HG03025 (cell line): ENCODE results near the gene KIAA0040.

Source experiments
- ATAC-seq: cut with Tn5 transposase; IDR thresholded peaks from one replicate; pipeline ENCODE4 v1.9.1; 2021; ENCODE audit warnings: mild to moderate bottlenecking, moderate library complexity; ENCODE audit not compliant: unreplicated experiment, low FRiP score

KIAA0040 gene

GRCh38 chr1:175145899-175146528, 46.6 kb downstream of the KIAA0040 start:
- no peak for ATAC-seq

- ATAC-seq: no peak
Measured at GRCh38 chr1:175138579-175138978, 54.0 kb downstream of the KIAA0040 start.

GRCh38 chr1:175137369-175137768, 55.2 kb downstream of the KIAA0040 start:
- ATAC-seq: no peak

GRCh38 chr1:175136246-175136645, 56.3 kb downstream of the KIAA0040 start:
- no peak for ATAC-seq

GRCh38 chr1:175134500-175134899, 58.1 kb downstream of the KIAA0040 start:
- no peak for ATAC-seq

GRCh38 chr1:175133673-175134435, 58.7 kb downstream of the KIAA0040 start:
- ATAC-seq: no peak

GRCh38 chr1:175132436-175132835, 60.1 kb downstream of the KIAA0040 start:
- no peak for ATAC-seq

- no peak for ATAC-seq
Measured at GRCh38 chr1:175131095-175131494, 61.5 kb downstream of the KIAA0040 start.

- ATAC-seq: no peak
Measured at GRCh38 chr1:175130649-175131045, 61.9 kb downstream of the KIAA0040 start.

- no peak for ATAC-seq
Measured at GRCh38 chr1:175129997-175130648, 62.5 kb downstream of the KIAA0040 start.

- no peak for ATAC-seq
Measured at GRCh38 chr1:175129644-175129996, 63.0 kb downstream of the KIAA0040 start.

- no peak for ATAC-seq
Measured at GRCh38 chr1:175129182-175129581, 63.4 kb downstream of the KIAA0040 start.

GRCh38 chr1:175128523-175128922, 64.1 kb downstream of the KIAA0040 start:
- no peak for ATAC-seq

- no peak for ATAC-seq
Measured at GRCh38 chr1:175127565-175127964, 65.0 kb downstream of the KIAA0040 start.

- ATAC-seq: no peak
Measured at GRCh38 chr1:175126347-175126746, 66.2 kb downstream of the KIAA0040 start.

- ATAC-seq: no peak
Measured at GRCh38 chr1:175124861-175125260, 67.7 kb downstream of the KIAA0040 start.

GRCh38 chr1:175120511-175120910, 72.1 kb downstream of the KIAA0040 start:
- no peak for ATAC-seq

- peak; percentile 55 for ATAC-seq
Measured at GRCh38 chr1:175118375-175119367, 73.9 kb downstream of the KIAA0040 start.

GRCh38 chr1:175116903-175117302, 75.7 kb downstream of the KIAA0040 start:
- ATAC-seq: no peak

- no peak for ATAC-seq
Measured at GRCh38 chr1:175116210-175116798, 76.3 kb downstream of the KIAA0040 start.
